Gastrocnemius medialis (tissue), 4 donors: ENCODE results near the gene TMEM63C. TPM values are rescaled to one million over a fixed set of nuclear protein-coding genes. Genes with fewer than 3 reads are reported as not detected.

Experiments
- ATAC-seq, 2 donors: fragments of 150-250 bp; one replicate each; pipeline ENCODE4 v1.9.1; 2016
- DNase-seq, 2 donors: peaks; one replicate each; pipeline ENCODE4 v3.0.0-alpha.2; 2019
- H3K27ac ChIP-seq, 4 donors: fragments of 200-600 bp; sonication (generic); 1 replicate in 1 of 4; 2 replicates in 3 of 4; pipeline ENCODE4 v1.5.1; 2016 to 2018; ENCODE audit warnings: mild to moderate bottlenecking in 2 of 4, moderate library complexity in 1 of 4
- H3K27me3 ChIP-seq, 3 donors: fragments of 200-600 bp; sonication (generic) in 2 of 3; 1 replicate in 1 of 3; 2 replicates in 2 of 3; pipeline versions ENCODE4 v1.5.1 to v1.6.0; 2016 to 2019; ENCODE audit warnings: mild to moderate bottlenecking in 1 of 3, moderate library complexity in 1 of 3
- H3K36me3 ChIP-seq, 2 donors: fragments of 200-600 bp; sonication (generic) in 1 of 2; one replicate each; pipeline ENCODE4 v1.5.1; 2017 to 2018
- H3K4me1 ChIP-seq, 2 donors: fragments of 200-600 bp; sonication (generic) in 1 of 2; one replicate each; pipeline ENCODE4 v1.5.1; 2016 to 2017; ENCODE audit warnings: mild to moderate bottlenecking in 2 of 2
- H3K4me3 ChIP-seq, 4 donors: fragments of 200-600 bp; sonication (generic) in 3 of 4; 1 replicate in 1 of 4; 2 replicates in 3 of 4; pipeline ENCODE4 v1.5.1; 2016 to 2019; ENCODE audit warnings: mild to moderate bottlenecking in 2 of 4
- H3K9me3 ChIP-seq, 3 donors: fragments of 200-600 bp; sonication (generic) in 2 of 3; 1 replicate in 1 of 3; 2 replicates in 2 of 3; pipeline ENCODE4 v1.5.1; 2016 to 2019
- CTCF ChIP-seq, 5 experiments: fragments of 450-650 bp in 3 of 5; fragments of 200-600 bp in 2 of 5; sonication (generic) in 2 of 5; IDR thresholded peaks in 4 of 5; conservative IDR thresholded peaks in 1 of 5; 1 replicate in 4 of 5; 2 replicates in 1 of 5; pipeline ENCODE4 v1.5.1; 2016 to 2019; ENCODE audit warnings: antibody characterized with exemption in 5 of 5, mild to moderate bottlenecking in 3 of 5, moderate library complexity in 3 of 5
- POLR2A ChIP-seq, 2 donors: fragments of 450-650 bp; IDR thresholded peaks; one replicate each; pipeline ENCODE4 v1.6.1; 2017; ENCODE audit warnings: antibody characterized with exemption in 2 of 2, mild to moderate bottlenecking in 2 of 2, moderate library complexity in 2 of 2
- in situ Hi-C, 4 donors: fragments of 200-750 bp; cut with MboI; loops; one replicate each; pipeline versions ENCODE4 v1.15.0 to v1.8.0; 2017; ENCODE audit warnings: low sequenced_read_pairs in 4 of 4
- intact Hi-C: fragments of 100-400 bp; cut with DNase I; formaldehyde crosslinking; loops from one replicate; pipeline ENCODE4 v1.15.1; 2023; ENCODE audit warnings: low total_unique reads
- total RNA-seq, 4 donors: library from RNA; depleted of rRNA; stranded (reverse); fragments of >200 nt; gene quantifications; one replicate each; pipeline versions ENCODE4 v1.1.0 to v1.2.3, GENCODE V29; 2016

TMEM63C gene
- total RNA-seq, 4 donors from 2014 or later, result 0.05 TPM; not detected in 2

DNA sequence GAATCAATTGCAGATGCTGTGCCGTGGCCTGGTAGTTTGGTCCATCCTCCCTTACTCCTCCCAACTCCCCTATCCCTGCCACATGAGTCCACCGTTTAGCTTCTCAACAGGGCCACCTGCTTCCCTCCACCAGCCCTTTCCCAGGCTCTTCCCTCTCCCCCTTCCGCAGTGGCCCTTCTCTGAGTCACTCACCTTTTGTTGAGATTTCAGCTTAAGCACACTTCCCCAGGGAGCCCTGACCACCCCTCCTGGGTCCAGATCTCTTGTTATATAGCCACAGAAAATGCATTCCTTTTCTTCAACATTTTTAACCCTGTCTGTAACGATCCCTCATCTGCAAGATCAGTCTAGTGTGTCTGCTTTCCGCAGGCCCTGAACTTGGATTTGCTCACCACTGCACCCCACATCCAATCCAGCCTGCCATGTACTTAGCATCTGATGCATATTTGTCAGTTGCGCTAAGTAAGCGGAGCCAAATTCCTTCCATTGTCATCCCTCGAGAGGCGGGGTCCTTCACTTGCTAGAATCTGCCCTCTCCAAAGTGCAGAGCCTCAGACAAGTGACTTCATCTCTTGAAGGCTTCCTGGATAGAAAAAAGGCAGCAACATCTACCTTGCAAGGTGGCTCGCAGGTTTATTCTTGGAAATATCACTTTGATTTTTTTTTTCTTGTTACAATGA is 41.1 kb downstream of the TMEM63C start:
- intact Hi-C loops, result no loop called here

DNA sequence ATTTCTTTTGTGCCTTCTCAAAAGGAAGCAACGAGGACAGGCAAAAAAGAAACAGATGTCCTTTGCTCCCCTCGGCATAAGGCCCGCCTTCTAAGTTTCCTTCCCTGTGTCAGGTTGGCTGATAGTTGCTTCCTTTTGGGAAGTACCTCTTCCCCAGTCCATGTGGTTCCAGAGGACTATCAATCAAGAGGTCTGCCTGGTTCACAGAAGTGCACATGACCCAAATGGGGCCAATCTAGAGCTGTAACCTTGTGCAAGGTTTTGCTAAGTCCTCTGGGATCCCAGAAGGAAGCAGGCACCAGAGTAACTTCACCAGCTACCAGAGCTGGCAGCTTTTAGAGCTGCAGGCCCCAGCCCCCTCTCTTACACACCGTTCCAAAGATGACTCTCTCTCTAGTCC is 42.6 kb downstream of the TMEM63C start:
- Histone ChIP-seq H3K36me3 (no peaks in the 10 kb centered on the region), H3K27me3 (peaks cover 0 to 3% (median 0%) of the 10 kb centered on the region in 3 donors), H3K4me1 (no peaks in the 10 kb centered on the region), H3K4me3 (no peak overlapping the region), H3K9me3 (no peaks in the 10 kb centered on the region), H3K27ac (no peak overlapping the region)
- no peak for ATAC-seq
- TF ChIP-seq POLR2A (IDR thresholded peaks at IDR 0.05) (no peak), CTCF (IDR thresholded peaks at IDR 0.05 in 4 of 5, conservative IDR thresholded peaks at IDR 0.05 in 1 of 5) (no peak)
- DNase-seq, result no peak
- in situ Hi-C loops (no loop called here), intact Hi-C loops (no loop called here)

More for the DNA sequence above, 41.1 kb downstream of the TMEM63C start:
- no peak for DNase-seq
- TF ChIP-seq POLR2A (IDR thresholded peaks at IDR 0.05) (no peak), CTCF (IDR thresholded peaks at IDR 0.05 in 4 of 5, conservative IDR thresholded peaks at IDR 0.05 in 1 of 5) (no peak)
- Histone ChIP-seq H3K36me3 (no peaks in the 10 kb centered on the region), H3K9me3 (no peaks in the 10 kb centered on the region), H3K27me3 (peaks cover 0 to 3% (median 0%) of the 10 kb centered on the region in 3 donors), H3K27ac (no peak overlapping the region), H3K4me1 (no peaks in the 10 kb centered on the region), H3K4me3 (no peak overlapping the region)
- ATAC-seq, result no peak
- in situ Hi-C loops, result no loop called here

GRCh38 chr14:77225254-77225653 is 43.7 kb downstream of the TMEM63C start:
- Histone ChIP-seq H3K9me3 (no peaks in the 10 kb centered on the region), H3K4me3 (no peak overlapping the region), H3K27ac (no peak overlapping the region), H3K36me3 (no peaks in the 10 kb centered on the region), H3K27me3 (peaks cover 0 to 3% (median 0%) of the 10 kb centered on the region in 3 donors), H3K4me1 (no peaks in the 10 kb centered on the region)
- TF ChIP-seq CTCF (IDR thresholded peaks at IDR 0.05 in 4 of 5, conservative IDR thresholded peaks at IDR 0.05 in 1 of 5) (no peak), POLR2A (IDR thresholded peaks at IDR 0.05) (no peak)
- ATAC-seq (no peak), DNase-seq (no peak)
- in situ Hi-C loops (no loop called here), intact Hi-C loops (no loop called here)

DNA sequence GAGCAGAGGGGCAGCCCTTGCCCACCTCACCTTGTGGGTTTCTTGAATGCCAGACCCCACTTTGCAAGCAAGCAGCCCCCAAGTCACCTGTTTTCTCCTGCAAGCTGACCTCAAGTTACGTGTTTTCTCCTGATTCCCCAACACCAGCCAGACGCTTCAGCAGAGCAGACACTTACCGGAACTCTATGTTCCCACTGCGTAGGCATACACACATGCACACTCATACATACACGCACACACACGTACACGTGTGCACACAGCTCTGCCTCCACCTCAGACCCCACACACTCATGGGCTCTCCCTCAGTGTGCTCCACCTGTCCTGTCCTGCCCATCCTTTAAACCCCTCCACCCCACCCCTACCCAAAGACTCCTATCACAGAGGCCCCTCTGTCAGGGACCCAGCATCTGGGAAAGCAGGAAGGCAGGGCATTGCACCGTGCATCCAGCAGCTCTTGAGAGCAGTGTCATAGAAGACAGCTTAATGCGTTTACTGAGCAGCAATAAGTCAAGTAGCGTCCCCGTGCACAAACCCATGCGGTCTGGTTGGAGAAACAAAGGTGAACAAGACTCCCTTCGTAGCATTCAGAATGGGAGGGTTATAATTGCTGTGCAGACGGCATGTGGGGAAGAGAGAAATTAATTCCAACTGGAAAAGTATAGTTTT is 44.4 kb downstream of the TMEM63C start:
- no peak overlapping the region for H3K4me3 ChIP-seq
- H3K4me1 ChIP-seq, result no peaks in the 10 kb centered on the region
- H3K36me3 ChIP-seq, result no peaks in the 10 kb centered on the region
- no peak for TF ChIP-seq POLR2A (IDR thresholded peaks at IDR 0.05)
- no peak for TF ChIP-seq CTCF (IDR thresholded peaks at IDR 0.05 in 4 of 5, conservative IDR thresholded peaks at IDR 0.05 in 1 of 5)
- no peaks in the 10 kb centered on the region for H3K9me3 ChIP-seq
- H3K27me3 ChIP-seq, result peaks cover 0 to 3% (median 0%) of the 10 kb centered on the region in 3 donors
- H3K27ac ChIP-seq, result no peak overlapping the region
- no peak for ATAC-seq
- DNase-seq, result no peak
- intact Hi-C loops, result no loop called here
- in situ Hi-C loops, result no loop called here
